Smooth muscle cell (in vitro differentiated cells): ENCODE data around the gene SIGLEC7. TPM values are rescaled to one million over a fixed set of nuclear protein-coding genes. Genes with fewer than 3 reads are reported as not detected.

Source experiments
- DNase-seq: peaks from one replicate; lab custom pipeline; 2025; ENCODE audit not compliant: unreplicated experiment; lab: John Stamatoyannopoulos, UW
- H2AFZ ChIP-seq: fragments of 200-600 bp; sonication (generic); 2 replicates; pipeline ENCODE4 v1.6.0; 2016; ENCODE audit warnings: antibody characterized with exemption, low read depth, mild to moderate bottlenecking
- H3F3A ChIP-seq: fragments of 200-600 bp; sonication (generic); 2 replicates; pipeline ENCODE4 v1.6.0; 2017; ENCODE audit warnings: antibody characterized with exemption, low read depth
- H3K27ac ChIP-seq: fragments of 200-600 bp; sonication (generic); 2 replicates; pipeline ENCODE4 v1.5.1; 2016; ENCODE audit warnings: low read depth, mild to moderate bottlenecking
- H3K27me3 ChIP-seq: fragments of 200-600 bp; sonication (generic); 2 replicates; pipeline ENCODE4 v1.6.1; 2016; ENCODE audit warnings: low read depth, mild to moderate bottlenecking
- H3K36me3 ChIP-seq: fragments of 200-600 bp; sonication (generic); 2 replicates; pipeline ENCODE4 v1.5.1; 2016; ENCODE audit warnings: low read depth
- H3K4me1 ChIP-seq: fragments of 200-600 bp; sonication (generic); 2 replicates; pipeline ENCODE4 v1.5.1; 2016; ENCODE audit warnings: low read depth
- H3K4me2 ChIP-seq: fragments of 200-600 bp; sonication (generic); 2 replicates; pipeline ENCODE4 v1.6.0; 2016; ENCODE audit warnings: mild to moderate bottlenecking
- H3K4me3 ChIP-seq: fragments of 200-600 bp; sonication (generic); 2 replicates; pipeline ENCODE4 v1.5.1; 2016; ENCODE audit warnings: mild to moderate bottlenecking
- H3K79me2 ChIP-seq: fragments of 200-600 bp; sonication (generic); 2 replicates; pipeline ENCODE4 v1.6.0; 2016; ENCODE audit warnings: low read depth, mild to moderate bottlenecking
- H3K9ac ChIP-seq: fragments of 200-600 bp; sonication (generic); 2 replicates; pipeline ENCODE4 v1.6.0; 2016; ENCODE audit warnings: low read depth
- H3K9me3 ChIP-seq: fragments of 200-600 bp; sonication (generic); replicated peaks from 2 replicates; pipeline ENCODE4 v1.5.1; 2016; ENCODE audit warnings: low read depth
- H4K20me1 ChIP-seq: fragments of 200-600 bp; sonication (generic); 2 replicates; pipeline ENCODE4 v1.6.0; 2016; ENCODE audit warnings: low read depth
- WGBS: methylation state at CpG from one replicate; pipeline ENCODE4 v1.1.7; 2016; ENCODE audit warnings: low lambda C conversion rate; 5-methylcytosine and 5-hydroxymethylcytosine counted together
- polyA plus RNA-seq: library from polyadenylated mRNA; unstranded; fragments of >200 nt; fragmentation: Nextera tagmentation; extraction: Ambion mirVana; gene quantifications from 2 replicates; pipeline ENCODE4 v1.2.1, GENCODE V29; 2016
- total RNA-seq: library from RNA; depleted of rRNA; stranded (reverse); fragments of >200 nt; gene quantifications from 2 replicates; pipeline ENCODE4 v1.2.3, GENCODE V29; 2014
- TF ChIP-seq, protein P1 (sequence below): fragments of 200-600 bp; sonication (generic); IDR thresholded peaks from 2 replicates; pipeline ENCODE4 v1.5.1; 2017; ENCODE audit warnings: borderline replicate concordance, mild to moderate bottlenecking, antibody characterized with exemption; ENCODE audit not compliant: insufficient read depth, poor library complexity, severe bottlenecking

The SIGLEC7 gene
- total and polyA plus RNA-seq, 2 experiments from 2014 or later, result not detected

DNA sequence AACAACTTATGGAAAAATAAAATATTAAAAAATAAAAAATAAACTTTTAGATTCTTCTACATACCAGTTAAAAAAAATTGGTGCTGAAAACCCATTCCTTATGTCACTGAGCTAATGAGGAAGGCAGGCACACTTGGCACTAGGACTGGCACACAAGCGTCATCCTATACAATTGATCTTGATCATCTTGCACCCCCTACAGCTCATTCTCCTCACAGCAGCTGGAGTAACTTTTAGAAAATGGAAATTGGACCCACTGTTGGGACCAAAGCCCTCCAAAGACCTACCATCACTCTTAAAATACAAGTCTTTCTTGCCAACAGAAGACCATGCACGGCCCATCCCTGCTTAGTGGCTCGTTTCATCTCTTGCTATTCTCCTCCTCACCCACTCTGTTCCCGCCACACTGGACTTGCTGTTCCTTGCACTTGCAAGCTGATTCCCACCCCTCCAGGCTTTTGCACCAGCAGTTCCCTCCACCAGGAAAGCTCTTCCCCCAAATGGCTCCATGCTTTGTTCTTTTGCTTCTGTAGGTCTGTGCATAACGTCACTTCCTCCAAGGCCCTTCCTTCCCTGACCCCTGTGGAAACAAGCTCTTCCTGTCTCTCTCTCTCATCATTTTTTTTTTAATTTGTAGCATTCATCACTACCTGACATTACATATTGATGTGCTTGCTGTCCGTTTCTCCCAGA lies 45.5 kb upstream of the SIGLEC7 start:
- Histone ChIP-seq H3K4me2 (no peak overlapping the region), H3F3A (peaks cover 3% of the 10 kb centered on the region), H3K9me3 (no peaks in the 10 kb centered on the region), H3K4me1 (no peaks in the 10 kb centered on the region), H4K20me1 (peaks cover 55% of the 10 kb centered on the region), H3K79me2 (no peaks in the 10 kb centered on the region), H3K4me3 (no peak overlapping the region), H3K9ac (no peak overlapping the region), H3K27ac (no peak overlapping the region), H3K27me3 (no peaks in the 10 kb centered on the region), H3K36me3 (no peaks in the 10 kb centered on the region), H2AFZ (no peak overlapping the region)
- 90% methylated on average over 6 of the region's 6 CpGs for WGBS
- no peak for DNase-seq
- TF ChIP-seq, protein P1, sequence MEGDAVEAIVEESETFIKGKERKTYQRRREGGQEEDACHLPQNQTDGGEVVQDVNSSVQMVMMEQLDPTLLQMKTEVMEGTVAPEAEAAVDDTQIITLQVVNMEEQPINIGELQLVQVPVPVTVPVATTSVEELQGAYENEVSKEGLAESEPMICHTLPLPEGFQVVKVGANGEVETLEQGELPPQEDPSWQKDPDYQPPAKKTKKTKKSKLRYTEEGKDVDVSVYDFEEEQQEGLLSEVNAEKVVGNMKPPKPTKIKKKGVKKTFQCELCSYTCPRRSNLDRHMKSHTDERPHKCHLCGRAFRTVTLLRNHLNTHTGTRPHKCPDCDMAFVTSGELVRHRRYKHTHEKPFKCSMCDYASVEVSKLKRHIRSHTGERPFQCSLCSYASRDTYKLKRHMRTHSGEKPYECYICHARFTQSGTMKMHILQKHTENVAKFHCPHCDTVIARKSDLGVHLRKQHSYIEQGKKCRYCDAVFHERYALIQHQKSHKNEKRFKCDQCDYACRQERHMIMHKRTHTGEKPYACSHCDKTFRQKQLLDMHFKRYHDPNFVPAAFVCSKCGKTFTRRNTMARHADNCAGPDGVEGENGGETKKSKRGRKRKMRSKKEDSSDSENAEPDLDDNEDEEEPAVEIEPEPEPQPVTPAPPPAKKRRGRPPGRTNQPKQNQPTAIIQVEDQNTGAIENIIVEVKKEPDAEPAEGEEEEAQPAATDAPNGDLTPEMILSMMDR, result no peak

- Histone ChIP-seq H4K20me1 (peaks cover 61% of the 10 kb centered on the region), H3K4me1 (no peaks in the 10 kb centered on the region), H3K79me2 (no peaks in the 10 kb centered on the region), H3K36me3 (no peaks in the 10 kb centered on the region), H3K27ac (no peak overlapping the region), H3K27me3 (no peaks in the 10 kb centered on the region), H3K9ac (no peak overlapping the region), H3K4me3 (no peak overlapping the region), H2AFZ (no peak overlapping the region), H3K9me3 (no peaks in the 10 kb centered on the region), H3K4me2 (no peak overlapping the region), H3F3A (peaks cover 3% of the 10 kb centered on the region)
- DNase-seq, result no peak
- TF ChIP-seq, protein P1, result peak; percentile 66
- WGBS, result 32% methylated on average over 4 of the region's 8 CpGs
Measured at GRCh38 chr19:51097166-51097738, 44.8 kb upstream of the SIGLEC7 start.

DNA sequence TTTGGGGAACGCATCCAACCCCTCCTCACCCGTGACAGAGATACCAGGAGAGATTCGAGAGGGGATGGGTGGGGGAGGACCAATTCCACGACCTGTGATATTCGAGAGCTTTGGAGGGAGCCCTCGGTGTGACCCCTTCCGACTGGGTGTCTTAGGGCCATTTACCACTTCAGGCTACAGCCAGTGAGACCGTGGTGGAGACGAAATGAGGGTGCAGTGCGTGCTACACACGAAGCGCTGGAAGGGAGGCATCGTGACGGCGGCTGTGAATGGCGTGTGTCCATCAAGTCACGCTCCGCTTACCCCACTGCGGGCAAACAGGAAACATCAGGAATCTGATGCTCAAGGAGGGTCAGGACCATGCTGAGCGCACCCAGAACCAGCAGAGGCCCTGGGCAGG lies 44.3 kb upstream of the SIGLEC7 start:
- no peaks in the 10 kb centered on the region for H3K36me3 ChIP-seq
- no peak overlapping the region for H2AFZ ChIP-seq
- whole genome bisulfite sequencing, result 92% methylated on average over 18 of the region's 20 CpGs
- H3K79me2 ChIP-seq, result no peaks in the 10 kb centered on the region
- H3K27ac ChIP-seq, result no peak overlapping the region
- no peak overlapping the region for H3K4me2 ChIP-seq
- DNase-seq, result no peak
- TF ChIP-seq, protein P1, result no peak
- H3F3A ChIP-seq, result peaks cover 3% of the 10 kb centered on the region
- H3K9me3 ChIP-seq, result no peaks in the 10 kb centered on the region
- H3K27me3 ChIP-seq, result no peaks in the 10 kb centered on the region
- no peaks in the 10 kb centered on the region for H3K4me1 ChIP-seq
- no peak overlapping the region for H3K9ac ChIP-seq
- no peak overlapping the region for H3K4me3 ChIP-seq
- peaks cover 66% of the 10 kb centered on the region for H4K20me1 ChIP-seq
